Measurements from ENCODE around the gene GFM2.

GRCh38 chr5:74685979-74686631 is 80.8 kb downstream of the GFM2 start:
- no peak for TF ChIP-seq CTCF (conservative IDR thresholded peaks at IDR 0.05; ENCODE audit: low read depth in 2 of 2)
- no peak for TF ChIP-seq EZH2phosphoT487 (IDR thresholded peaks at IDR 0.05; ENCODE audit: unreplicated experiment)
- TF ChIP-seq STAT1 (IDR thresholded peaks at IDR 0.05; ENCODE audit: unreplicated experiment), result no peak
- no peak for TF ChIP-seq REST (IDR thresholded peaks at IDR 0.05; ENCODE audit: unreplicated experiment)
- TF ChIP-seq EZH2 (IDR thresholded peaks at IDR 0.05; ENCODE audit: low read depth, unreplicated experiment), result no peak
- TF ChIP-seq CREB1 (CRISPR knock-in tag; IDR thresholded peaks at IDR 0.05; ENCODE audit: low read depth), result no peak
- TF ChIP-seq POLR2AphosphoS5 (IDR thresholded peaks at IDR 0.05; ENCODE audit: low read depth), result no peak
- no peak for TF ChIP-seq ETS1 (IDR thresholded peaks at IDR 0.05)
